Activated CD8-positive, alpha-beta memory T cell treated with anti-CD3 and anti-CD28 coated beads, Interleukin-2, amount 50 U/mL, for 4 hours (primary cell): ENCODE results near the gene ALAS2.
"Not testable (repeated sequence)": the region's sequence is repeated elsewhere in the genome, so short reads cannot be mapped to it uniquely, and the experiment has no call there.

Source experiments
- DNase-seq: peaks from one replicate; pipeline ENCODE4 v3.0.0-alpha.2; 2020

The ALAS2 gene

GRCh38 chrX:55004231-55004630 is 26.5 kb downstream of the ALAS2 start:
- no peak for DNase-seq

GRCh38 chrX:54999717-55000598 is 30.8 kb downstream of the ALAS2 start, which contains the start of gene APEX2:
APEX2 (plus strand) TSS chrX:55000363; CDS start chrX:55000423, 60 bp downstream.
- peak; percentile 82 for DNase-seq

- no peak for DNase-seq
Measured at GRCh38 chrX:54995621-54996020, 35.2 kb downstream of the ALAS2 start.

GRCh38 chrX:54994668-54995351 is 36.0 kb downstream of the ALAS2 start:
- no peak for DNase-seq

- no peak for DNase-seq
Measured at GRCh38 chrX:54994099-54994498, 36.7 kb downstream of the ALAS2 start, which contains the start of gene PFKFB1. PFKFB1 (minus strand) TSS chrX:54994188; CDS start chrX:54994007, 181 bp downstream.

GRCh38 chrX:54992911-54993622 is 37.7 kb downstream of the ALAS2 start:
- no peak for DNase-seq

- no peak for DNase-seq
Measured at GRCh38 chrX:54991706-54992105, 39.1 kb downstream of the ALAS2 start.

- DNase-seq = not testable (repeated sequence)
Measured at GRCh38 chrX:54983306-54983705, 47.5 kb downstream of the ALAS2 start.

- no peak for DNase-seq
Measured at GRCh38 chrX:54980334-54980733, 50.4 kb downstream of the ALAS2 start.

- no peak for DNase-seq
Measured at GRCh38 chrX:54979432-54979831, 51.3 kb downstream of the ALAS2 start.

GRCh38 chrX:54978448-54978847 is 52.3 kb downstream of the ALAS2 start:
- no peak for DNase-seq

- no peak for DNase-seq
Measured at GRCh38 chrX:54977387-54977786, 53.4 kb downstream of the ALAS2 start.

GRCh38 chrX:54964766-54965497 is 65.8 kb downstream of the ALAS2 start:
- DNase-seq = no peak

- DNase-seq = no peak
Measured at GRCh38 chrX:54961750-54962149, 69.0 kb downstream of the ALAS2 start.
